Activated T-cell treated with anti-CD3 and anti-CD28 coated beads, Interleukin-2, amount 50 U/mL, for 48 hours (primary cell): ENCODE data around the gene CDC42EP1.
"Not testable (repeated sequence)": the region's sequence is repeated elsewhere in the genome, so short reads cannot be mapped to it uniquely, and the experiment has no call there.

Experiments
- DNase-seq, 2 experiments: peaks; one replicate each; pipeline ENCODE4 v3.0.0-alpha.2; 2020

CDC42EP1 gene

DNA sequence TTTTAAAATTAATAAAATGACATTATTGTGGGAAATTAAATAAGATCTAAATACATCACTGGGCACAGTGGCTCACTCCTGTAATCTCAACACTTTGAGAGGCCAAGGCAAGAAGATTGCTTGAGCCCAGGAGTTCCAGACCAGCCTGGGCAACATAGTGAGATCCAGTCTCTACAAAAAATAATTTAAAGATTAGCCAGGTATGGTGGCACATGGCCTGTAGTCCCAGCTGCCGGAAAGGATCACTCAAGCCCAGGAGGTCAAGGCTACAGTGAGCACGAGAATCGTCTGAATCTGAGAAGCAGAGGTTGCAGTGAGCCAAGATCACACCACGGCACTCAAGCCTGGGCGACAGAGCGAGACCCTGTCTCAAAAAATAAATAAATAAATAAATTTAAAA, 25.1 kb upstream of the CDC42EP1 start:
- no peak for DNase-seq

GRCh38 chr22:37538590-37539357, 21.5 kb upstream of the CDC42EP1 start:
- peak; percentile 92 to 96 for DNase-seq

GRCh38 chr22:37539790-37540189, 20.5 kb upstream of the CDC42EP1 start:
- DNase-seq = not testable (repeated sequence)

DNA sequence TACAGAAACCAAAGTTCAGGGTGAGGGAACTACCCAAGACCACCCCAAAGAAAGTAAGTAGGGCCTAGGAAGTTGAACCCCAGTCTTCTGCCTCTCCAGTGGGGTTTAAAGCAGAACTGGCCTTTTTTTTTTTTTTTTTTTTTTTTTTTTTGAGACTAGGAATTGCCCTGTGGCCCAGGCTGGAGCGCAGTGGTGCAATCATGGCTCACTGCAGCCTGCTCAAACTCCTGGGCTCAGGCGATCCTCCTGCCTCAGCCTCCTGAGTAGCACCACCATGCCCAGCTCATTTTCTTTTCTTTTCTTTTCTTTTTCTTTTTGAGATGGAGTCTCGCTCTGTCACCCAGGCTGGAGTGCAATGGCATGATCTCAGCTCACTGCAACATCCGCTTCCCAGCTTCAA, 17.9 kb upstream of the CDC42EP1 start:
- not testable (repeated sequence) for DNase-seq

GRCh38 chr22:37542959-37543358, 17.3 kb upstream of the CDC42EP1 start:
- no peak for DNase-seq

- peak; percentile 80 for DNase-seq
These were observed 15.2 kb upstream of the CDC42EP1 start for GRCh38 chr22:37544955-37545702.

DNA sequence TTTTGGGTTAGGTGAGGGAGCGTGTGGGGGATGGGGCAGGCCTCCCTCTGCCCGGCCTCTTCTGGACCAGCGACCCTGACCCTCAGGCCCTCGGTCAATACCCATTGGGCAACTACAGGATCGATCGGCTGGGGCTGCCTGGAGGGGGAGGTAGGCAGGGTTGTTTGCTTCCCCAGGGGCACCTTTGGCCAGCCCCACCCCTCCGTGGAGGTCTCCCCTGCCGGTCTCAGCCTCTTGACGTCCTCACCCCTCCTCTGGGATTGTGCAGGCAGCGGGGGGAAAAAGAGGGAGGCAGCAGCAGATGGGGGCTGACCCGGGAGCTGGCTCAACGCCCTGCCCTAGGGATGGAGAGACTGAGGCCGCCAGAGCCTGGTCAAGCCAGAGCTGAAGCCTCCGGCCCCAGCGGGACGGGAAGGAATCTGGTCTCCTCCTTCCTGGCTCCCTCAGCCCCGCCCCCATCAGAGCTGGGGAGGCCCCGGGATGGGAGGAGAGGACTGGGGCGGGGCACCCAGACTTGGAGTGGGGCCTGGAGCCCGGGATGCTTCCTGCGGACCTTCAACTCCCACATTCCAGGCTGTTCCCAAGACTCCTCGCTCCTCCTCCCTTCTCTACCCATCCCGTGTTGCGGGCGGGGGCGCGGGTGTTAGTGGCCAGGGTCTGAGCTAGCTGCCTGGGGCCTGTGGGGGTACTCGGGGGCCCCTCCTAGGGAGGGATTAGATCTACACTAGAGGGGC, 14.4 kb upstream of the CDC42EP1 start:
- DNase-seq = no peak

DNA sequence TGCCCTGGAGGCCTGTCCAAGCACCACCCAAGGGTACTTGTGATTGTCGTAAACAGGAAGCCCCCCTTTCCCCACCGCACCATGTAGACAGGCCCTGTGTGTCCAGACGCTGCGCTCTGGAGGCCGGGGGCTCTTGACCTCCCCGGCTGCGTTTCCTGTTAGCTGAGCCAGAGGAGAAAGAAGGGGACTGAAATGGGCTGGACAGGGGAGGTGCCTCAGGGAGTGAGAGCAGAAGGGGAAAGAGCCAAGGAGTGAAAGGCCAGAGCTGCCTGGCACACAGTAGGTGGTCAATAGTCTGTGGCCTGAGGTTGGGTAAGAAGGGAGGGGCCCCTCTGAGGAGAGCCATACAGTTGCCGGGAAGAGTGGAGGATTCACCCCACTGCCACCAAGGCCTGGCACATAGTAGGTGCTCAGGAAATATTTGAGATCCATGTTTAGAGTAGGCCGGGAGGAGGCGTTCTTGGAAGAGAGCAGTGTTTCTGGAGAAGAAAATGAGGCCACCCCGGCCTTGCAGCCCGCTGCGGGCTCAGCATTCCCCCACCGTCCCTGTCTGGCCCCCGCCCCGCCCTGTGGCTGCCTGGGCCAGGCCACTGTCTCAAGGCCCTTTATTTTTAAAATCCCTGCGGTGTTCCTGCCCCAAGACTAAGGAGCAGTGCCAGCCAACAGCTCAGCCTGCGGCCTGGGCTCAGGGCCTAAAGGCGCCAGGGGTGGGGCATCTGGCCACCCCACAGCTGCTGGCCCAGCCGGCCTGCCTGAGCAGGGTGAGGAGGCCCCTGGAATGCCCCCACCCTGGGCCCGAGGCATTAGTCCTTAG, 13.6 kb upstream of the CDC42EP1 start:
- no peak for DNase-seq

GRCh38 chr22:37547251-37547741, 13.0 kb upstream of the CDC42EP1 start:
- no peak for DNase-seq

DNA sequence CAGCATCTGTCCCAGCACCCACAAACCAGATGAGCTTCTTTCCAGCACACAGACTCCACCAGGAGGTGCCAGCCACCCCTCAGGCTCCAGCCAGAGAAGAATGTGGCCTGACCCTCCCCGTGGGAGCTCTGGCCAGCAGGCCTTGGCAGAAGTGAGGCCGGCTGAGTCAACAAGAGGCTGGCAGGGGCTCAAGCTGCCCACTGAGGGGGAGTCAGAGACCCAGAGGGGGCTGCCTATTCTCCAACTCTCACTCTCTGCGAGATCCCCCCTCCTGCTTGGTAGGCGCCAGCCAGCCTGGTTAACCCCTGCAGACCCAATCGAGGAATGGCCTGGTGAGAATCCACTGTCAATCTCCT, 10.6 kb upstream of the CDC42EP1 start:
- no peak for DNase-seq

- DNase-seq = not testable (repeated sequence)
These were observed 9.4 kb upstream of the CDC42EP1 start for GRCh38 chr22:37550921-37551320.

GRCh38 chr22:37551981-37552380, 8.3 kb upstream of the CDC42EP1 start:
- DNase-seq = no peak

GRCh38 chr22:37552524-37553163, 7.6 kb upstream of the CDC42EP1 start:
- no peak for DNase-seq

GRCh38 chr22:37553725-37554124, 6.6 kb upstream of the CDC42EP1 start:
- no peak for DNase-seq

- no peak for DNase-seq
These were observed 5.3 kb upstream of the CDC42EP1 start for GRCh38 chr22:37555029-37555428.

- no peak for DNase-seq
These were observed 3.6 kb upstream of the CDC42EP1 start for GRCh38 chr22:37556710-37557109.

DNA sequence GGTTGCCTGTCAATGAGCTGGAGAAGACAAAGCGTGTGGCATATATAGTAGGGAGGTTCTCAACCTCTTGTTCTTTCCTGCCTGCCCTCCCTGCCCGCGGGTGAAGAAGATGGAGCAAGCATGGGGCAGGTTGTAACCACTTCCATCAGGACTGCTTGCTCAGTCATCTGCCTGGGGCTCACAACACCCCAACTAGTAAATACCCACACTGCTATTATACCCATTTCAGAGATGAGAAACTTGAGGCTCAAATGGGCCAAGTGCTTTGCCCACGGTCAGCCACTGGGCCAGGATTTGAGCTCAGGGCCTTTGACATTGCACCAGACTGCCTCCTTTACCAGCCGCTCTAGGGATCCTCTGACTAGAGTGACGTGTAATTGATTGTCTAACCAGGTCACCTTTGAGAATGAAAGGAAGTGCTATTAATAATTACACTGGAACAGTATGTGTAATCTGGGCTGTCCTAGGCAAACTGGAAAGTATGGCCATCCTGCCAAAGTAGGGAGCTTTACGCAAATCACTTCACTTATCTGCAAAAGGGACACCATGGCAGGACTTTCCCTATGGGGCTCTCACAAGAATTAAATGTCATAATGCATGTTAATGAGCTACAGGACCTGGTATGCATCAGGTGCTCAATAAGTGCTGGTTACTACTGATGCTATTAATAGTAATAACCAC, 2.8 kb upstream of the CDC42EP1 start:
- DNase-seq = no peak

GRCh38 chr22:37558815-37559214, 1.5 kb upstream of the CDC42EP1 start:
- DNase-seq = no peak

DNA sequence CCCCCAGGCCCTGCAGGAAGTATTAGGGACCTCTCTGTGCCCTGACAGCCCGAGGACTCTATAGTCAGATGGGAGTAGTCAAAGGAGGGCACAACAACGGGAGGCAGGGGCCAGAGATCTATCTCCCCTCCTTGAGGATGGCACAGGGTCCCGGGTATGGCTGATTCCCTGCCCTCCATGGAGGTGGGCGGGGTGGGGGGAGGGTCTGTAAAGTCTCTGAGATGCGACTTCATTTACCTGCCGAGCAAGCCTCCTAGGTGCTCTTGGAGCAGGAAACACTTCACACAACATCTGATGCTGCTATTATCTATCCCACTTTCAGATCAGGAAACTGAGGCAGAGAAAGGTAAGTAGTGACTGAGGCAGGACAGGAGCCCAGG, 769 bp upstream of the CDC42EP1 start:
- DNase-seq = no peak

DNA sequence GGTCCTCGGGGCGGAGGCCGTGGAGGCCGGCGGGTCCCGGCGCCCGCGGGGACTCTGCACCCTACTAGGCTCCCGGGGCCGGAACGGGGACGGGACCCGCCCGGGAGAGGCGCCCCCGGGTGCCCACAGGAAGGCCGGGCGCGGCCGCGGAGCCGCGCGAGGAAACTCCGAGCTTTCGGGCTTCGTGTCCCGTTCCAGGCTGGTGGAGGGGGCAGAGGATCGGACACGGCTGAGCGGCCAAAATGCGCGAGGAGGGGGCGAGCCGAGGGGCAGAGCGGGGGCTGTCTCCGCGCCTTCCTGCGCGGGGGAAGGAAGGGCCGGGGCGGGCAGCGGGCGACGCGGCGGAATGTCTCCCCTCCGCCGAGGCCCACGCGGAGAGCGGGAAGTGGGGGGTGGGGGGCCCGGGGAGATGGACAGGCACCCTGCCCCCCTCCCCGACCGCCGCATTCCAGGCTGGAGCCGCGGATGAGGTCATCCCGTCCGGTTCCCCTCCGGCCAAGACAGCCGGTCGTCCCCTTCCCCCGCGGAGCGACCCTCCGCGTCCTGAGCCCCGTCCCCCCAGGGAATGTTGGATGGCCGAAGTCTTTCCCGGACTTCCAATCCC, 430 bp downstream of the CDC42EP1 start:
- DNase-seq = no peak
